ENCODE data around the gene CLCA4.
A peak's percentile ranks its signal among the peaks of the same experiment; 100 is the strongest.

Gene CLCA4

DNA sequence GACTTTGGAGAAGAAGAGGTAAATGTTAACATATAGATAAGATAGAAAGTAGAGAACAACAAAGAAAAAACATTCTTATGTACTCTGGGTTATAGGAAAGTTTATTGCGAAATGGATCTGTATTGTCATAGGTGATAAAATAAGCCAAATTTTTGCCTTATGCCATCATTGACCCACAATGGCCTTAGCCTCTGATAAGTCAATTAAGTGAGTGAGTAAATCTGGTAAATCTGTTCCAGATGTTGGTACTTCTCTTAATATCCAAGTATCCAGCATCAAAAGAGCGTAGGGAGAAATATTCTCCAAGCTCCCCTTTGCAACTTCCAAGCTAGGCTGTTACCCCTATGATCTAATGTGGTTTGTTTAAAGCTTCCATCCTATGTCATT lies 38.3 kb upstream of the CLCA4 start:
- DNase-seq (ENCODE audit: low read depth, low spot score) = no peak
- in situ Hi-C loops (cut with HindIII; ENCODE audit: low sequenced_read_pairs) = no loop called here
- TF ChIP-seq, protein P1, sequence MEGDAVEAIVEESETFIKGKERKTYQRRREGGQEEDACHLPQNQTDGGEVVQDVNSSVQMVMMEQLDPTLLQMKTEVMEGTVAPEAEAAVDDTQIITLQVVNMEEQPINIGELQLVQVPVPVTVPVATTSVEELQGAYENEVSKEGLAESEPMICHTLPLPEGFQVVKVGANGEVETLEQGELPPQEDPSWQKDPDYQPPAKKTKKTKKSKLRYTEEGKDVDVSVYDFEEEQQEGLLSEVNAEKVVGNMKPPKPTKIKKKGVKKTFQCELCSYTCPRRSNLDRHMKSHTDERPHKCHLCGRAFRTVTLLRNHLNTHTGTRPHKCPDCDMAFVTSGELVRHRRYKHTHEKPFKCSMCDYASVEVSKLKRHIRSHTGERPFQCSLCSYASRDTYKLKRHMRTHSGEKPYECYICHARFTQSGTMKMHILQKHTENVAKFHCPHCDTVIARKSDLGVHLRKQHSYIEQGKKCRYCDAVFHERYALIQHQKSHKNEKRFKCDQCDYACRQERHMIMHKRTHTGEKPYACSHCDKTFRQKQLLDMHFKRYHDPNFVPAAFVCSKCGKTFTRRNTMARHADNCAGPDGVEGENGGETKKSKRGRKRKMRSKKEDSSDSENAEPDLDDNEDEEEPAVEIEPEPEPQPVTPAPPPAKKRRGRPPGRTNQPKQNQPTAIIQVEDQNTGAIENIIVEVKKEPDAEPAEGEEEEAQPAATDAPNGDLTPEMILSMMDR (IDR thresholded peaks at IDR 0.05; ENCODE audit: low read depth, low read length) = no peak
- no peak overlapping the region for H3K4me3 ChIP-seq (ENCODE audit: low read depth, low read length)

DNA sequence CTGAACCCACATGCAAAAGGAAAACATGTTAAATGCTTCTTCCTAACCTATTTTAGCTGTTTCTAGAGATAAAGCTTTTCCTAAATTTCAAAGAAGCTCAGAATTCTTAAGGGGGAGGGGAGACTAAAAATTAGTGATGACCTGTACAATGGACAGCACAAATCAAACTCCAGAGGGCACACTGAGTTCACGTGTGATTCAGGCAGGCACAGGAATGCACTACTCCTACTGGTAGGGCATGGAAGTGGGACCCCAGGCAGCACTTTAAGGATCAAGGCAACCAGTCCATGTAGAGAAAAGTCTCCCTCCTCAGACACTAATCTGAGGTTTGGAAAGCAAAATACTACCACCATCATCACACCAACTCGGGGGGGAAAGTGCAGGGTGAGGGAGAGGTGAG lies 31.3 kb upstream of the CLCA4 start:
- TF ChIP-seq, protein P1 (IDR thresholded peaks at IDR 0.05; ENCODE audit: low read depth, low read length) = peak; percentile 25
- no peak for DNase-seq (ENCODE audit: low read depth, low spot score)
- H3K4me3 ChIP-seq (ENCODE audit: low read depth, low read length) = no peak overlapping the region
- in situ Hi-C loops (cut with HindIII; ENCODE audit: low sequenced_read_pairs) = no loop called here

DNA sequence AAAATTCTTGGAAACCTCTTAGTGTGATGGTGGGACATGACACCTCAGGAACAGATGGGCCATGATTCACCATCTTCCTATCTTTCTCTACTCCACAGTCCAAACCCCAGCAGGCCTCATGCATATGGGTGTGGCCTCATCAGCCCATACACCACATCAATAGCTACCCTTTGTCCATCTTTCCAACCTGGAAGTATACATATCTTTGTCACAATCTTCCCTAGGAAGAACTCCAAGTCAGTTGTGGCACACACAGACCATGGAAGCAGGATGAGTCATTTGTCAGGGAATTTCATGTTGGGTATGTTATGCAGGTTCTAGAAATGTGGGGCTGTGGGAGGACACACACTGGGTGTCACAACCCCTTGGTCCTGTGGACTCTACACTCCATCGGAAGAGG lies 30.5 kb upstream of the CLCA4 start:
- TF ChIP-seq, protein P1 (IDR thresholded peaks at IDR 0.05; ENCODE audit: low read depth, low read length) = no peak
- H3K4me3 ChIP-seq (ENCODE audit: low read depth, low read length) = no peak overlapping the region
- in situ Hi-C loops (cut with HindIII; ENCODE audit: low sequenced_read_pairs) = no loop called here
- DNase-seq (ENCODE audit: low read depth, low spot score) = no peak

DNA sequence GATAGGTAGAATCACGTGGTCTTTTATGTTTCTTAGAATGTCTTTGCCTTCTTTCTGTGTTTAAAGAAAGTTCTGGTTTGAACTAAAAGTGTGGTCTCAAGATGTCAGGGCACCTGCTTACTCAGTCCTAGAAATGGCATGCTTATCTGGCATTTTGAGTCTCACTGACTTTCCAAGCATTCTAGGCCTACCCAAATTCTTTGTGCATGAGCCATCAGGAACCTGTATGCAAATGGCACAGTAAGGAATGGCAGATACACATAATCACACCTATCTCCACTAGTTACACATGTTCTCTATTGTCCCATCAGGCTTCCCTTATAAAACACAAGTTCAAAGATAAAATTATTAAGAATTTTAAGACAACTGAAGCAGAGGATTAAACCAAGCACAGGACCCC lies 29.5 kb upstream of the CLCA4 start:
- in situ Hi-C loops (cut with HindIII; ENCODE audit: low sequenced_read_pairs) = no loop called here
- no peak for DNase-seq (ENCODE audit: low read depth, low spot score)
- H3K4me3 ChIP-seq (ENCODE audit: low read depth, low read length) = no peak overlapping the region
- TF ChIP-seq, protein P1 (IDR thresholded peaks at IDR 0.05; ENCODE audit: low read depth, low read length) = no peak

DNA sequence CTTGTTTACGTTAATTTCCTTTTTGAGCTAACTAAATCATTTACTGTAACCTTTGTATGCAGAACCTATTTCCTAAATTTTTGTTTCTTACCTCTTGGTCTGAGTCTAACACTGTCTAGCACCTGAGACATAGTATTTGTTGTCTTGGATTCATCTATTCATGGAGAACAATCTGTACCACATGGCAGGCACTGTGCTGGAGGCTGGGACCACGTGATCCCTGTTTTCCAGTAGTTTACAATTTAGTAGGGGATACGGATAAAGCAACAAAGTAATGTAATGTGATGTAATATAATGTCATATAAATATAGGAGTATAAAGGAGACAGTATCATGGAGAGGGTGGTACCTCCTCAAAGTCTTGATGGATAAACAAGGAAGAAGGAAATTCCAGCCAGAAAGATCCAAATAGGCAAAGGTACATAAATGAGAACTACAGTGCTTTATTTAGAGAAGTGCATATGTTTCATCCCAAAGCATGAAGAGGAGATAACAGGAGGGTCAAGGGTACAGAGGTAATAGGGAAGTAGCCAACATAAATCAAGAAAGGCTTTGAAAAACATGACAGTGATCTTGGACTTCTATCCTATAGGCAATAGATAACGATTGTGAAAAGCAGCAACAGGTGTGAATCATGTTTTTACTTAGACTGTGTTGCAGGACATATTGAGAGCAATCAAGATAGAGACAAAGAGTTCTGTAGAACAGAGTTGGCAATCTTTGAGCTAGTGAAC lies 25.9 kb upstream of the CLCA4 start:
- H3K4me3 ChIP-seq (ENCODE audit: low read depth, low read length) = no peak overlapping the region
- DNase-seq (ENCODE audit: low read depth, low spot score) = no peak
- in situ Hi-C loops (cut with HindIII; ENCODE audit: low sequenced_read_pairs) = no loop called here
- TF ChIP-seq, protein P1 (IDR thresholded peaks at IDR 0.05; ENCODE audit: low read depth, low read length) = no peak

DNA sequence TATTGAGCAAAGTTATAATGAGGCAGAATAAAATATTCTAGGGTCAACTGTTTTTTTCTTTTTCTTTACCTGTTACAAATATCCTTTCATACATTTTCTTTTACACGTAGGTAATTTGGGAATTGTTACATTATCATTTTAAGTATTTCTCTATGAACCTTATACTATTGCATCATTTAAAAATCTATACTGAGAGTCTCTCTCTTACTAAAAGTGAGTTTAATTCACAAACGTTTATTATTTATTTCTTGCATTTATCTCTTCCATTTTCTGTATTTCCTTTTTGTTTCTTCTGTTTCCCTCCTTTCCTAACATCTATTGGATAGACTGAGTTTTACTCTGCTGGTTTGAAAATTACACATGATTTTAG lies 25.4 kb upstream of the CLCA4 start:
- H3K4me3 ChIP-seq (ENCODE audit: low read depth, low read length) = no peak overlapping the region
- TF ChIP-seq, protein P1 (IDR thresholded peaks at IDR 0.05; ENCODE audit: low read depth, low read length) = no peak
- no peak for DNase-seq (ENCODE audit: low read depth, low spot score)
- in situ Hi-C loops (cut with HindIII; ENCODE audit: low sequenced_read_pairs) = no loop called here
